GM23338 (cell line): ENCODE data around the gene AHDC1. TPM values are rescaled to one million over a fixed set of nuclear protein-coding genes. Genes with fewer than 3 reads are reported as not detected.

ENCODE experiments used
- ATAC-seq: fragments of 200-7000 bp; cut with Tn5 transposase; 3 replicates; pipeline ENCODE4 v1.9.1; 2020
- DNase-seq: peaks from one replicate; pipeline ENCODE4 v3.0.0-alpha.2; 2015; ENCODE audit warnings: low spot score
- H2AFZ ChIP-seq: fragments of 200-600 bp; sonication (generic); 2 replicates; pipeline ENCODE4 v1.8.0; 2016; ENCODE audit warnings: antibody characterized with exemption, mild to moderate bottlenecking, moderate library complexity
- H3F3A ChIP-seq: fragments of 200-600 bp; sonication (generic); replicated peaks from 2 replicates; pipeline ENCODE4 v1.8.0; 2017; ENCODE audit warnings: antibody characterized with exemption, mixed run types, low read depth
- H3K27ac ChIP-seq: fragments of 200-600 bp; sonication (generic); 2 replicates; pipeline ENCODE4 v1.6.1; 2016; ENCODE audit warnings: low read depth
- H3K27me3 ChIP-seq: fragments of 200-600 bp; sonication (generic); 2 replicates; pipeline ENCODE4 v1.8.0; 2016; ENCODE audit warnings: mild to moderate bottlenecking, mixed run types, moderate library complexity; ENCODE audit not compliant: insufficient read depth
- H3K36me3 ChIP-seq: fragments of 200-600 bp; sonication (generic); 2 replicates; pipeline ENCODE4 v1.8.0; 2016; ENCODE audit warnings: mild to moderate bottlenecking; ENCODE audit not compliant: insufficient read depth
- H3K4me1 ChIP-seq: fragments of 200-600 bp; sonication (generic); 2 replicates; pipeline ENCODE4 v1.8.0; 2016; ENCODE audit warnings: mild to moderate bottlenecking, moderate library complexity; ENCODE audit not compliant: insufficient read depth
- H3K4me2 ChIP-seq: fragments of 200-600 bp; sonication (generic); 2 replicates; pipeline ENCODE4 v1.7.1; 2017; ENCODE audit warnings: mixed run types
- H3K4me3 ChIP-seq: fragments of 200-600 bp; sonication (generic); 2 replicates; pipeline ENCODE4 v1.6.1; 2016; ENCODE audit warnings: mixed run types
- H3K79me2 ChIP-seq: fragments of 200-600 bp; sonication (generic); replicated peaks from 2 replicates; pipeline ENCODE4 v1.8.0; 2017; ENCODE audit warnings: mild to moderate bottlenecking; ENCODE audit not compliant: insufficient read depth
- H3K9me2 ChIP-seq: fragments of 200-600 bp; sonication (generic); 2 replicates; pipeline ENCODE4 v1.8.0; 2017; ENCODE audit not compliant: insufficient read depth
- H4K20me1 ChIP-seq: fragments of 200-600 bp; sonication (generic); replicated peaks from 2 replicates; pipeline ENCODE4 v1.8.0; 2017; ENCODE audit warnings: mild to moderate bottlenecking; ENCODE audit not compliant: insufficient read depth
- H3K27ac Mint-ChIP-seq: 2 replicates; pipeline ENCODE4 v1.8.0; 2020; ENCODE audit warnings: inconsistent platforms, mild to moderate bottlenecking, moderate library complexity, mixed read lengths
- H3K27me3 Mint-ChIP-seq: 3 replicates; pipeline ENCODE4 v1.8.0; 2022; ENCODE audit warnings: low read depth, mild to moderate bottlenecking, moderate library complexity, mixed read lengths, inconsistent platforms; ENCODE audit not compliant: insufficient read depth, poor library complexity
- H3K36me3 Mint-ChIP-seq: 3 replicates; pipeline ENCODE4 v1.8.0; 2021; ENCODE audit warnings: low read depth, mild to moderate bottlenecking, inconsistent platforms, moderate library complexity, mixed read lengths
- H3K4me1 Mint-ChIP-seq: 3 replicates; pipeline ENCODE4 v1.8.0; 2020; ENCODE audit warnings: mild to moderate bottlenecking, inconsistent platforms, mixed read lengths
- H3K4me3 Mint-ChIP-seq: 3 replicates; pipeline ENCODE4 v1.8.0; 2021; ENCODE audit warnings: moderate library complexity, mild to moderate bottlenecking, inconsistent platforms, mixed read lengths
- H3K9me3 Mint-ChIP-seq: 3 replicates; pipeline ENCODE4 v1.8.0; 2020; ENCODE audit warnings: moderate library complexity, mild to moderate bottlenecking, inconsistent platforms, mixed read lengths
- JUNB ChIP-seq: IDR thresholded peaks from one replicate; pipeline ENCODE4 v1.6.1; 2016; ENCODE audit warnings: antibody characterized with exemption; ENCODE audit not compliant: unreplicated experiment
- REST ChIP-seq: IDR thresholded peaks from one replicate; pipeline ENCODE4 v1.6.1; 2018; ENCODE audit warnings: antibody characterized with exemption; ENCODE audit not compliant: unreplicated experiment
- ZNF462 ChIP-seq: fragments of 250-450 bp; sonication (Bioruptor Pico); IDR thresholded peaks from 2 replicates; pipeline ENCODE4 v1.5.0; 2020; ENCODE audit warnings: mild to moderate bottlenecking, moderate library complexity
- polyA plus RNA-seq: library from polyadenylated mRNA; unstranded; fragments of >200 nt; fragmentation: Nextera tagmentation; extraction: Ambion mirVana; gene quantifications from 2 replicates; pipeline ENCODE4 v1.2.1, GENCODE V29; 2016
- small RNA-seq: library from RNA; depleted of rRNA; stranded (forward); fragments of <200 nt; gene quantifications from one replicate; pipeline ENCODE3, GENCODE V24; 2014; ENCODE audit warnings: low replicate concordance
- total RNA-seq: library from RNA; depleted of rRNA; stranded (reverse); fragments of >200 nt; shearing (Covaris generic); gene quantifications from 2 replicates; pipeline ENCODE4 v1.2.3, GENCODE V29; 2014; rRNA removed

Gene AHDC1
- total and polyA plus RNA-seq, 2 experiments from 2014 or later = 8.3 to 22.2 TPM

GRCh38 chr1:27485363-27485762 is 118.6 kb downstream of the AHDC1 start:
- no peak for DNase-seq
- H3K27ac ChIP-seq = no peak overlapping the region
- peaks cover 2% of the 10 kb centered on the region; the same call in 1 of the 3 replicates for H3K36me3 Mint-ChIP-seq
- no peak overlapping the region for H3K4me3 ChIP-seq
- H3K36me3 ChIP-seq = no peaks in the 10 kb centered on the region
- H3K27me3 ChIP-seq = no peaks in the 10 kb centered on the region
- H3F3A ChIP-seq = peaks cover 5% of the 10 kb centered on the region
- no peak overlapping the region for H2AFZ ChIP-seq
- no peak overlapping the region for H3K4me2 ChIP-seq
- H3K27me3 Mint-ChIP-seq = peaks cover 6% of the 10 kb centered on the region
- H3K4me1 Mint-ChIP-seq = peaks cover 29% of the 10 kb centered on the region
- H3K9me3 Mint-ChIP-seq = no peaks in the 10 kb centered on the region
- H3K9me2 ChIP-seq = no peaks in the 10 kb centered on the region
- peaks cover 90% of the 10 kb centered on the region for H3K79me2 ChIP-seq
- no peak for ATAC-seq
- peaks cover 17% of the 10 kb centered on the region for H3K4me1 ChIP-seq
- H3K27ac Mint-ChIP-seq = no peak overlapping the region
- peaks cover 10% of the 10 kb centered on the region; the same call in 1 of the 2 replicates for H4K20me1 ChIP-seq
- TF ChIP-seq ZNF462 (CRISPR knock-in tag) (no peak), JUNB (no peak), REST (no peak)
- H3K4me3 Mint-ChIP-seq = no peak overlapping the region

Small RNA genes within 50 kb of the gene (small RNA-seq; reads per million reads assigned to genes)
- not detected for gene AL031729.1

Other genes with a start within 250 kb of the AHDC1 start
- gene MAP3K6, start 237.2 kb downstream of the AHDC1 start, total RNA-seq = 10.6 and 14.9 TPM in 2 replicates
- gene MAP3K6, start 237.2 kb downstream of the AHDC1 start, polyA plus RNA-seq = 7.4 and 8.2 TPM in 2 replicates
- gene FCN3, start 229.3 kb downstream of the AHDC1 start, total RNA-seq = 0.49 TPM in 1 of 2 replicates, not detected in the other
- 0.66 TPM in 1 of 2 replicates, not detected in the other for gene FCN3, start 229.3 kb downstream of the AHDC1 start, polyA plus RNA-seq
- gene CD164L2, start 220.8 kb downstream of the AHDC1 start, total RNA-seq = 1.2 and 2.8 TPM in 2 replicates
- 2.0 and 2.4 TPM in 2 replicates for gene CD164L2, start 220.8 kb downstream of the AHDC1 start, polyA plus RNA-seq
- 6.6 and 9.1 TPM in 2 replicates for gene GPR3, start 211.5 kb downstream of the AHDC1 start, total RNA-seq
- 5.8 and 5.9 TPM in 2 replicates for gene GPR3, start 211.5 kb downstream of the AHDC1 start, polyA plus RNA-seq
- gene WASF2, start 114.0 kb downstream of the AHDC1 start, total RNA-seq = 37.2 and 40.9 TPM in 2 replicates
- gene WASF2, start 114.0 kb downstream of the AHDC1 start, polyA plus RNA-seq = 89.5 and 95.6 TPM in 2 replicates
- 0.16 and 0.56 TPM in 2 replicates for gene FGR, start 31.0 kb upstream of the AHDC1 start, total RNA-seq
- 0.42 and 0.53 TPM in 2 replicates for gene FGR, start 31.0 kb upstream of the AHDC1 start, polyA plus RNA-seq
- gene IFI6, start 68.0 kb upstream of the AHDC1 start, total RNA-seq = 6.3 and 9.4 TPM in 2 replicates
- gene IFI6, start 68.0 kb upstream of the AHDC1 start, polyA plus RNA-seq = 15.6 and 16.0 TPM in 2 replicates
- 12.5 and 22.6 TPM in 2 replicates for gene FAM76A, start 121.8 kb upstream of the AHDC1 start, total RNA-seq
- gene FAM76A, start 121.8 kb upstream of the AHDC1 start, polyA plus RNA-seq = 12.7 and 13.8 TPM in 2 replicates
- gene STX12, start 169.1 kb upstream of the AHDC1 start, total RNA-seq = 9.0 and 13.7 TPM in 2 replicates
- gene STX12, start 169.1 kb upstream of the AHDC1 start, polyA plus RNA-seq = 5.1 and 6.1 TPM in 2 replicates
- 50.5 and 53.8 TPM in 2 replicates for gene PPP1R8, start 226.6 kb upstream of the AHDC1 start, total RNA-seq
- gene PPP1R8, start 226.6 kb upstream of the AHDC1 start, polyA plus RNA-seq = 13.4 and 13.6 TPM in 2 replicates